Psoas muscle (tissue), 8 donors: ENCODE data around the gene GIMAP2. TPM values are rescaled to one million over a fixed set of nuclear protein-coding genes. Genes with fewer than 3 reads are reported as not detected.

Experiments
- ATAC-seq, 4 donors: fragments of 200-7000 bp; cut with Tn5 transposase; one replicate each; pipeline ENCODE4 v1.9.1; 2020; ENCODE audit warnings: moderate library complexity in 3 of 4, mild to moderate bottlenecking in 2 of 4
- DNase-seq, 2 donors: peaks; one replicate each; pipeline ENCODE4 v3.0.0-alpha.2; 2020
- H3K27ac ChIP-seq: fragments of 200-600 bp; one replicate; pipeline ENCODE4 v1.8.0; 2022
- H3K27me3 ChIP-seq, 3 donors: fragments of 200-600 bp in 1 of 3; one replicate each; pipeline versions ENCODE4 v1.6.1 to v1.8.0; 2013 to 2022; ENCODE audit warnings: low read length in 2 of 3, mild to moderate bottlenecking in 2 of 3, moderate library complexity in 1 of 3; ENCODE audit not compliant: insufficient read depth in 3 of 3
- H3K36me3 ChIP-seq, 2 donors: fragments of 200-600 bp in 1 of 2; one replicate each; pipeline versions ENCODE4 v1.6.1 to v1.8.0; 2013 to 2022; ENCODE audit warnings: low read depth in 1 of 2, mild to moderate bottlenecking in 1 of 2, moderate library complexity in 1 of 2; ENCODE audit not compliant: insufficient read depth in 1 of 2
- H3K4me1 ChIP-seq: fragments of 200-600 bp; one replicate; pipeline ENCODE4 v1.8.0; 2022
- H3K4me3 ChIP-seq: fragments of 200-600 bp; one replicate; pipeline ENCODE4 v1.8.0; 2022; ENCODE audit warnings: mild to moderate bottlenecking
- H3K9me3 ChIP-seq: fragments of 200-600 bp; one replicate; pipeline ENCODE4 v1.8.0; 2022
- CTCF ChIP-seq: fragments of 200-600 bp; IDR thresholded peaks from one replicate; pipeline ENCODE4 v1.8.0; 2022; ENCODE audit warnings: antibody characterized with exemption
- WGBS, 3 donors: extraction: QIAGEN DNeasy Blood & Tissue Kit; methylation state at CpG; one replicate each; pipeline versions ENCODE4 v1.1.6 to v1.1.7; 2013; 5-methylcytosine and 5-hydroxymethylcytosine counted together
- intact Hi-C, 2 donors: fragments of 100-400 bp; cut with DNase I; formaldehyde crosslinking; loops; one replicate each; pipeline versions ENCODE4 v1.11.0 to v1.14.2; 2022
- polyA plus RNA-seq, 3 donors: library from polyadenylated mRNA; stranded (reverse); fragments of 200-250 nt; gene quantifications; one replicate each; pipeline ENCODE4 v1.2.3, GENCODE V29; 2013
- total RNA-seq, 4 donors: library from RNA; stranded (reverse); fragmentation: NEBNext Ultra II Directional in 2 of 4; extraction: Animal tissue kit (Norgen Biotek cat#: 25700) in 2 of 4; gene quantifications; one replicate each; pipeline versions ENCODE4 v1.2.1 to v1.2.4, GENCODE V29; 2021 to 2023
- donor health status: healthy with polysubstance abuse.
- donor health status: DM: no; HTN: no; CAD: no; lungs with moderate emphysema.
- donor health status: Bipolar disorder and iron deficiency.
- donor health status: healthy.
- donor health status: DM: yes; HTN: yes; CAD: no.
- donor health status: DM: no; HTN: no; CAD: no.
- donor health status: DM: no; HTN: no; CAD: no.
- donor health status: DM: yes; HTN: yes; CAD: no.

GIMAP2 gene
- total and polyA plus RNA-seq, 7 donors: 1.4 to 5.3 (median 2.3) TPM

GRCh38 chr7:150731916-150732315 is 46.4 kb downstream of the GIMAP2 start:
- intact Hi-C loops: no loop called here
- Histone ChIP-seq H3K4me3 (no peak overlapping the region), H3K9me3 (peaks cover 3% of the 10 kb centered on the region), H3K27ac (no peak overlapping the region), H3K27me3 (no peaks in the 10 kb centered on the region), H3K4me1 (no peaks in the 10 kb centered on the region), H3K36me3 (no peaks in the 10 kb centered on the region)
- 33 to 48% (median 43%) methylated on average over 1 of the region's 1 CpG for WGBS, 3 donors
- no peak for TF ChIP-seq CTCF
- DNase-seq (no peak), ATAC-seq (no peak)

GRCh38 chr7:150732786-150733481 is 47.4 kb downstream of the GIMAP2 start:
- Histone ChIP-seq H3K27me3 (no peaks in the 10 kb centered on the region), H3K4me1 (no peaks in the 10 kb centered on the region), H3K4me3 (no peak overlapping the region), H3K27ac (no peak overlapping the region), H3K36me3 (no peaks in the 10 kb centered on the region), H3K9me3 (peaks cover 3% of the 10 kb centered on the region)
- TF ChIP-seq CTCF: no peak
- ATAC-seq (no peak), DNase-seq (no peak)
- intact Hi-C loops: no loop called here
- 69 to 79% (median 71%) methylated on average over 5 of the region's 5 CpGs for WGBS, 3 donors

GRCh38 chr7:150733482-150734095 is 48.1 kb downstream of the GIMAP2 start:
- H3K27me3 ChIP-seq: no peaks in the 10 kb centered on the region
- no peak overlapping the region for H3K27ac ChIP-seq
- H3K36me3 ChIP-seq: no peaks in the 10 kb centered on the region
- TF ChIP-seq CTCF: no peak
- H3K4me3 ChIP-seq: no peak overlapping the region
- no peaks in the 10 kb centered on the region for H3K4me1 ChIP-seq
- no peaks in the 10 kb centered on the region for H3K9me3 ChIP-seq
- no peak for DNase-seq
- ATAC-seq: no peak
- WGBS, 3 donors: 87 to 92% (median 89%) methylated on average over 5 of the region's 5 CpGs
- intact Hi-C loops: no loop called here

- Histone ChIP-seq H3K9me3 (no peaks in the 10 kb centered on the region), H3K36me3 (no peaks in the 10 kb centered on the region), H3K4me1 (no peaks in the 10 kb centered on the region), H3K4me3 (no peak overlapping the region), H3K27ac (no peak overlapping the region), H3K27me3 (no peaks in the 10 kb centered on the region)
- 79 to 90% (median 82%) methylated on average over 3 of the region's 3 CpGs for WGBS, 3 donors
- TF ChIP-seq CTCF: no peak
- intact Hi-C loops: no loop called here
- ATAC-seq: no peak
- DNase-seq: no peak
Measured at GRCh38 chr7:150734254-150734653, 48.7 kb downstream of the GIMAP2 start.
